Tibial nerve (tissue), 4 donors: ENCODE results near the gene TCF7.

Source experiments
- CTCF ChIP-seq, 5 experiments: fragments of 200-600 bp in 3 of 5; fragments of 450-650 bp in 2 of 5; sonication (generic) in 3 of 5; IDR thresholded peaks; one replicate each; pipeline ENCODE4 v1.5.1; 2016 to 2019; ENCODE audit warnings: antibody characterized with exemption in 5 of 5, mild to moderate bottlenecking in 3 of 5, moderate library complexity in 2 of 5
- EP300 ChIP-seq, 2 donors: sonication (generic); formaldehyde crosslinking; IDR thresholded peaks; one replicate each; pipeline ENCODE4 v1.6.1; 2017; ENCODE audit warnings: antibody characterized with exemption in 2 of 2, mild to moderate bottlenecking in 1 of 2
- POLR2A ChIP-seq, 2 donors: fragments of 450-650 bp; IDR thresholded peaks; one replicate each; pipeline ENCODE4 v1.6.1; 2017; ENCODE audit warnings: antibody characterized with exemption in 2 of 2, mild to moderate bottlenecking in 2 of 2, moderate library complexity in 2 of 2

DNA sequence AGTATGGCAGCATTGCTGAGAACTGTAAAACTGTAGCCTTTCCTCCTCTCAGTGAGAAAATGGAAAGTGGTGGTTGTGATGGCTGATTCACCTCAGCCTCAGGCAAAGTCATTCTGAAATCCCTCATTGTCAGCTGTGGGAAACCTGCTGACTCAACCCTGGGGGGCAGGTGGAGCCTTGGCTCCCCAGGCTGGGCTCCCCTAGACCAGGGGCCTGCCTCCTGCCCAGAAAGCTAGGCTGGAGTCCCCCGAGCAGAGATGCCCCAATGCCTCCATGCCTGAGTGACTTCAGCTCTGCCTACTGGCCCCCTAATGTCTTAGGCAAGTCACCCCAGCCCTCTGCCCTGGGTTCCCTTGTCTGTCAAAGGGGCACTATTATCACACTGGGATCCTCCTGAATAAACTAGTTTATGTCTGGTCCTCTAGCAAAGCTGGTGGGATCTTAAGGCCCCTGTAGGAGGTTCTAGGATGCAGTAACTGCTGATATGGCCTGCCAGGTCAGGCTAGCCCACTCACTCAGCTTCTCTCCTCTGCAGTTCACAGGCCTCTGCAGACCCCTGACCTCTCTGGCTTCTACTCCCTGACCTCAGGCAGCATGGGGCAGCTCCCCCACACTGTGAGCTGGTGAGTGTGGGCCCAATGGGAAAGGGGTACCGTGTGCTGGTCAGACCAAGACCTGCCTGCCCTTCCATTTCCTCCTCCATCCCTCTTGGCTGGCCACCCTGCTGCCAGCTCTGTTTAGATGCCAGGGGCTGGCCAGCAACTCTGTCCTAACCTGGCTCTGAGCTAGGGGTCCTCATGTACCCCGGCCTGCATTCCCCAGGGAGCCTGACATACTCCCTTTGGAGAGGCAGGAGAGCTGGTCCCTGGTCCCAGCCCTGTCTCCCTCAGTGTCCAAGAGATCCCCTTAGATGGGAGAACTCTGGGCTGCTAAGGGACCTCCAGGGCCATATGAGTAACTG is 24.2 kb downstream of the TCF7 start:
- TF ChIP-seq POLR2A (IDR thresholded peaks at IDR 0.05) (no peak), CTCF (IDR thresholded peaks at IDR 0.05) (no peak), EP300 (IDR thresholded peaks at IDR 0.05) (no peak)
